Spleen (tissue), 7 donors: ENCODE measurements around the gene PDE6H.

Experiments used
- POLR2A ChIP-seq, 3 donors: fragments of 450-650 bp; IDR thresholded peaks; one replicate each; pipeline ENCODE4 v1.5.1; 2017; ENCODE audit warnings: antibody characterized with exemption in 3 of 3, mild to moderate bottlenecking in 1 of 3
- POLR2AphosphoS5 ChIP-seq, 3 donors: sonication (generic); formaldehyde crosslinking; IDR thresholded peaks; one replicate each; pipeline ENCODE4 v1.5.1; 2017; ENCODE audit warnings: antibody characterized with exemption in 3 of 3
- TF ChIP-seq, protein P1 (sequence below), 11 experiments: fragments of 200-600 bp in 7 of 11; fragments of 450-650 bp in 4 of 11; sonication (generic) in 4 of 11; IDR thresholded peaks in 8 of 11; conservative IDR thresholded peaks in 3 of 11; 1 replicate in 7 of 11; 2 replicates in 4 of 11; pipeline versions ENCODE4 v1.4.0 to v1.8.0; 2016 to 2021; ENCODE audit warnings: antibody characterized with exemption in 11 of 11, inconsistent platforms in 4 of 11, mild to moderate bottlenecking in 1 of 11
- donor health status: DM: no; HTN: no; CAD: no; lungs with moderate emphysema.
- donor health status: DM: no; HTN: no; CAD: no.
- donor health status: DM: no; HTN: no; CAD: no.

DNA sequence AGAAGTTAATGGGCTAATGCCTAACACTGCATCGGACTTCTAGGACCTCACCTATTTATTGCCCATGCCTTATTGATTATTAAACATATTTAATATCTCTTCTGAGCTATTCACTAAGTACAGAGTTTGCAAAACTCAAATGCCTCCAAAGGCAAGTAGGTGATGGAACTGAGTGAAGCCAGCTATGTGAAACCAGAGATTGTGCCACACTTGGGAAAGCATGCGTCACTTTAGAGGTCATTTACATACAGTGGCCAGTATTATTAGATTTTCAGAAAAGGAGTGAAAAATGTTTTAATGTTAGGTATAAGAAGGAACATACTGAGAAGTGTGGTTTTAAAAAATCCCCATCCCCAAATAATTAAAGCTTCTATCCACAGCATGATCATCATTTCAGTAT is 27.7 kb downstream of the PDE6H start:
- TF ChIP-seq, protein P1, sequence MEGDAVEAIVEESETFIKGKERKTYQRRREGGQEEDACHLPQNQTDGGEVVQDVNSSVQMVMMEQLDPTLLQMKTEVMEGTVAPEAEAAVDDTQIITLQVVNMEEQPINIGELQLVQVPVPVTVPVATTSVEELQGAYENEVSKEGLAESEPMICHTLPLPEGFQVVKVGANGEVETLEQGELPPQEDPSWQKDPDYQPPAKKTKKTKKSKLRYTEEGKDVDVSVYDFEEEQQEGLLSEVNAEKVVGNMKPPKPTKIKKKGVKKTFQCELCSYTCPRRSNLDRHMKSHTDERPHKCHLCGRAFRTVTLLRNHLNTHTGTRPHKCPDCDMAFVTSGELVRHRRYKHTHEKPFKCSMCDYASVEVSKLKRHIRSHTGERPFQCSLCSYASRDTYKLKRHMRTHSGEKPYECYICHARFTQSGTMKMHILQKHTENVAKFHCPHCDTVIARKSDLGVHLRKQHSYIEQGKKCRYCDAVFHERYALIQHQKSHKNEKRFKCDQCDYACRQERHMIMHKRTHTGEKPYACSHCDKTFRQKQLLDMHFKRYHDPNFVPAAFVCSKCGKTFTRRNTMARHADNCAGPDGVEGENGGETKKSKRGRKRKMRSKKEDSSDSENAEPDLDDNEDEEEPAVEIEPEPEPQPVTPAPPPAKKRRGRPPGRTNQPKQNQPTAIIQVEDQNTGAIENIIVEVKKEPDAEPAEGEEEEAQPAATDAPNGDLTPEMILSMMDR (IDR thresholded peaks at IDR 0.05 in 8 of 11, conservative IDR thresholded peaks at IDR 0.05 in 3 of 11) = no peak
- TF ChIP-seq POLR2AphosphoS5 (IDR thresholded peaks at IDR 0.05) (no peak), POLR2A (IDR thresholded peaks at IDR 0.05) (no peak)
